Loucy (cell line): ENCODE measurements around the gene HSPA9.

Experiments used
- EZH2phosphoT487 ChIP-seq: fragments of 200-600 bp; IDR thresholded peaks from 2 replicates; pipeline ENCODE4 v1.6.1; 2018; ENCODE audit warnings: antibody characterized with exemption, mild to moderate bottlenecking, moderate library complexity, borderline replicate concordance
- TF ChIP-seq, protein P1 (sequence below): fragments of 200-600 bp; sonication (generic); conservative IDR thresholded peaks from 2 replicates; pipeline ENCODE4 v1.5.1; 2014; ENCODE audit warnings: mild to moderate bottlenecking, antibody characterized with exemption, low read length

DNA sequence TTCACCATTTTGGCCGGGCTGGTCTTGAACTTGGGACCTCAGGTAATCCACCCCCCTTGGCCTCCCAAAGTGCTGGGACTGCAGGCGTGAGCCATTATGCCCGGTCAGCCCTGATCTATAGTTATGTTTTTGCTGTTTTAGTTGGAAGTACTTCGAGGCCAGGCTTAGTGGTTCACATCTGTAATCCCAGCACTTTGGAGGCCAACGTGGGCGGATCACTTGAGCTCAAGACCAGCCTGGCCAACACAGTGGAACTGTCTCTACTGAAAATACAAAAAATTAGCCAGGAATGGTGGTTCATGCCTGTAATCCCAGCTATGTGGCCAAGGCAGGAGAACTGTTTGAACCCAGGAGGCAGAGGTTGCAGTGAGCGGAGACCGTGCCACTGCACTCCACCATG, 2.0 kb downstream of the HSPA9 start:
- TF ChIP-seq, protein P1, sequence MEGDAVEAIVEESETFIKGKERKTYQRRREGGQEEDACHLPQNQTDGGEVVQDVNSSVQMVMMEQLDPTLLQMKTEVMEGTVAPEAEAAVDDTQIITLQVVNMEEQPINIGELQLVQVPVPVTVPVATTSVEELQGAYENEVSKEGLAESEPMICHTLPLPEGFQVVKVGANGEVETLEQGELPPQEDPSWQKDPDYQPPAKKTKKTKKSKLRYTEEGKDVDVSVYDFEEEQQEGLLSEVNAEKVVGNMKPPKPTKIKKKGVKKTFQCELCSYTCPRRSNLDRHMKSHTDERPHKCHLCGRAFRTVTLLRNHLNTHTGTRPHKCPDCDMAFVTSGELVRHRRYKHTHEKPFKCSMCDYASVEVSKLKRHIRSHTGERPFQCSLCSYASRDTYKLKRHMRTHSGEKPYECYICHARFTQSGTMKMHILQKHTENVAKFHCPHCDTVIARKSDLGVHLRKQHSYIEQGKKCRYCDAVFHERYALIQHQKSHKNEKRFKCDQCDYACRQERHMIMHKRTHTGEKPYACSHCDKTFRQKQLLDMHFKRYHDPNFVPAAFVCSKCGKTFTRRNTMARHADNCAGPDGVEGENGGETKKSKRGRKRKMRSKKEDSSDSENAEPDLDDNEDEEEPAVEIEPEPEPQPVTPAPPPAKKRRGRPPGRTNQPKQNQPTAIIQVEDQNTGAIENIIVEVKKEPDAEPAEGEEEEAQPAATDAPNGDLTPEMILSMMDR: no peak
- no peak for TF ChIP-seq EZH2phosphoT487
